Prostate gland (tissue), 2 donors: Measurements from ENCODE around the gene TRIM37.

Experiments
- CTCF ChIP-seq, 4 experiments: fragments of 200-600 bp in 2 of 4; fragments of 450-650 bp in 2 of 4; sonication (generic) in 2 of 4; IDR thresholded peaks; 1 replicate in 3 of 4; 2 replicates in 1 of 4; pipeline ENCODE4 v1.5.1; 2016 to 2019; ENCODE audit warnings: antibody characterized with exemption in 4 of 4, mild to moderate bottlenecking in 2 of 4, moderate library complexity in 2 of 4
- POLR2A ChIP-seq: fragments of 450-650 bp; IDR thresholded peaks from one replicate; pipeline ENCODE4 v1.6.1; 2016; ENCODE audit warnings: antibody characterized with exemption, mild to moderate bottlenecking
- POLR2AphosphoS5 ChIP-seq: sonication (generic); formaldehyde crosslinking; IDR thresholded peaks from one replicate; pipeline ENCODE4 v1.6.1; 2017; ENCODE audit warnings: antibody characterized with exemption

- no peak for TF ChIP-seq CTCF (IDR thresholded peaks at IDR 0.05)
- TF ChIP-seq POLR2A = no peak
- no peak for TF ChIP-seq POLR2AphosphoS5
Observed at GRCh38 chr17:58998871-58999270, 107.8 kb downstream of the TRIM37 start.
